Large intestine (tissue), 3 donors: ENCODE results near the gene SDK2. TPM values are rescaled to one million over a fixed set of nuclear protein-coding genes. Genes with fewer than 3 reads are reported as not detected.

Source experiments
- DNase-seq, 2 donors: peaks; one replicate each; pipeline versions ENCODE4 v3.0.0 to v3.0.0-alpha.2; 2013
- H3K27ac ChIP-seq: one replicate; pipeline ENCODE4 v1.5.1; 2013; ENCODE audit warnings: low read length
- H3K27me3 ChIP-seq: 2 replicates; pipeline ENCODE4 v1.6.1; 2013; ENCODE audit warnings: low read length; ENCODE audit not compliant: control insufficient read depth, insufficient read depth
- H3K36me3 ChIP-seq: 2 replicates; pipeline ENCODE4 v1.6.1; 2013; ENCODE audit warnings: low read length; ENCODE audit not compliant: control insufficient read depth, insufficient read depth
- H3K4me1 ChIP-seq: one replicate; pipeline ENCODE4 v1.6.1; 2013; ENCODE audit warnings: low read length; ENCODE audit not compliant: control insufficient read depth, insufficient read depth
- H3K4me3 ChIP-seq: one replicate; pipeline ENCODE4 v1.5.1; 2013; ENCODE audit warnings: low read length
- H3K9me3 ChIP-seq: one replicate; pipeline ENCODE4 v1.6.1; 2013; ENCODE audit warnings: mild to moderate bottlenecking, low read depth, low read length, moderate library complexity; ENCODE audit not compliant: control insufficient read depth
- WGBS: methylation state at CpG from one replicate; pipeline ENCODE4 v1.1.5; 2013; ENCODE audit warnings: low lambda C conversion rate; ENCODE audit not compliant: insufficient coverage; 5-methylcytosine and 5-hydroxymethylcytosine counted together
- polyA plus RNA-seq: library from polyadenylated mRNA; unstranded; fragments of 120-200 nt; gene quantifications from one replicate; pipeline ENCODE4 v1.2.1, GENCODE V29; 2013

Gene SDK2
- polyA plus RNA-seq, 1 donor: 0.94 TPM

DNA sequence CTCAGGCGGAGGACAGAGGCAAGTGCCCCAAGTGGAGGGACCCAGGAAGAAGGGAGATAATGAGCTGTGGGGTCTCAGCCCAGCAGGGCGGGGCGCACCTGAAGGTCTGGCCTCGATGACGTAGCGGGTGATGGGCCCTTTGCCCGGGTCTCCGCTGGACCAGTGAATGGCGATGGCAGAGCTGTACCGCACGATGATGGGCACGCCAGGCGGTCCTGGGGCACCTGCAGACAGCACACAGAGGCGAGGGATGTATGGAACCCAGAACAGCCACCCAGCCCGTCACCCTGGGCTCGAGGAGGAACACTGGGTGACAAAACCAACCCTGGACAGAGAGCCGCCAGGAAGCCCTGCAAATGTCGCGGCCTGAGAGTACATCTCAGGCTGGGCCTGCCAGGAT lies 286.3 kb downstream of the SDK2 start:
- H3K27ac ChIP-seq: peak overlapping the region; percentile 43
- no peaks in the 10 kb centered on the region for H3K36me3 ChIP-seq
- no CpG with 5 or more reads among the region's 19 CpGs for WGBS
- no peak overlapping the region for H3K4me3 ChIP-seq
- H3K4me1 ChIP-seq: peaks cover 3% of the 10 kb centered on the region
- H3K27me3 ChIP-seq: no peaks in the 10 kb centered on the region
- no peak for DNase-seq
- H3K9me3 ChIP-seq: no peaks in the 10 kb centered on the region

DNA sequence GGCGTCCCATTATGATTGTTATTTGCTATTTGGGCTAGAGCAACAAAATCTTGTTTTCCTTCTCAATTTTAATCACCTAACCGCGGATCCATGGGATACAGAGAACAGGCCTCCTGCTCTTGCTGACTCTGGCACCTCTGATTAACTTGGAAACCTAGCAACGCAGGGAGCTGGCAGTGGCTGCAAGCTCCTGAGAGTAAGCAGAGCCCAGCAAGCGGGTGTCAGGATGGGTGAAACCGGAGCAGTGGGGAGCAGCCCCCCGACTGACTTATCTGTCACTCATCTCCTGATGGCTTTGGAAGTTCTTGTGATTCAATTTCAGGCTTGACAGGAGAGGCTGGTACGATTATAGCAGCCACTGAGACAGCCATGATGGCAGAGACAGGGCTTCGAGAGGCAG lies 286.9 kb downstream of the SDK2 start:
- Histone ChIP-seq H3K4me3 (no peak overlapping the region), H3K36me3 (no peaks in the 10 kb centered on the region), H3K27ac (peak overlapping the region; percentile 43), H3K4me1 (peaks cover 3% of the 10 kb centered on the region), H3K9me3 (no peaks in the 10 kb centered on the region), H3K27me3 (no peaks in the 10 kb centered on the region)
- 83% methylated on average over 1 of the region's 9 CpGs for WGBS
- no peak for DNase-seq

GRCh38 chr17:73356561-73357170 lies 287.6 kb downstream of the SDK2 start:
- no CpG with 5 or more reads among the region's 8 CpGs for WGBS
- no peak for DNase-seq
- Histone ChIP-seq H3K36me3 (no peaks in the 10 kb centered on the region), H3K27ac (peak overlapping the region; percentile 43), H3K4me1 (peaks cover 3% of the 10 kb centered on the region), H3K27me3 (no peaks in the 10 kb centered on the region), H3K9me3 (no peaks in the 10 kb centered on the region), H3K4me3 (no peak overlapping the region)

GRCh38 chr17:73354423-73355284 lies 289.6 kb downstream of the SDK2 start:
- WGBS: no CpG with 5 or more reads among the region's 21 CpGs
- no peaks in the 10 kb centered on the region for H3K36me3 ChIP-seq
- no peak for DNase-seq
- H3K4me1 ChIP-seq: no peaks in the 10 kb centered on the region
- no peaks in the 10 kb centered on the region for H3K9me3 ChIP-seq
- H3K27me3 ChIP-seq: no peaks in the 10 kb centered on the region
- no peak overlapping the region for H3K4me3 ChIP-seq
- H3K27ac ChIP-seq: no peak overlapping the region

- Histone ChIP-seq H3K27ac (no peak overlapping the region), H3K9me3 (no peaks in the 10 kb centered on the region), H3K36me3 (no peaks in the 10 kb centered on the region), H3K4me3 (no peak overlapping the region), H3K4me1 (peaks cover 12% of the 10 kb centered on the region), H3K27me3 (no peaks in the 10 kb centered on the region)
- no peak for DNase-seq
- WGBS: no CpG with 5 or more reads among the region's 13 CpGs
Observed at GRCh38 chr17:73352261-73352660, 292.0 kb downstream of the SDK2 start.

- no peak overlapping the region for H3K27ac ChIP-seq
- no peak overlapping the region for H3K4me3 ChIP-seq
- WGBS: no CpG with 5 or more reads among the region's 3 CpGs
- H3K9me3 ChIP-seq: no peaks in the 10 kb centered on the region
- no peaks in the 10 kb centered on the region for H3K36me3 ChIP-seq
- no peaks in the 10 kb centered on the region for H3K27me3 ChIP-seq
- no peak for DNase-seq
- peaks cover 12% of the 10 kb centered on the region for H3K4me1 ChIP-seq
Observed at GRCh38 chr17:73351764-73352163, 292.5 kb downstream of the SDK2 start.

DNA sequence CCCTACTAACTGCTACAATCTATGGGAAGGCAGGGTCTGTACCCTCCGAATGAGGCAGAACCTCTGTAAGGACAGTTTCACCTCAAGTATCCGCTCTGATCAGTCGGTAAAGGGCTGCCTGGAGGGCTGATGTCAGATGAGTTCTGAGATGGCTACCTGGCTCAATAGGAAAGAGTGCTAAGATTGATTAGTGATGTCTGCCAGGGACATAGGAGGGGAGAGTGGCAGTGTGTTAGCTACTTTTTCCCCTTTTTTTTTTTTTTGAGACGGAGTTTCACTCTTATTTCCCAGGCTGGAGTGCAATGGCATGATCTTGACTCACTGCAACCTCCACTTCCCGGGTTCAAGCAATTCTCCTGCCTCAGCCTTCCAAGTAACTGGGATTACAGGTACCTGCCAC lies 293.4 kb downstream of the SDK2 start:
- Histone ChIP-seq H3K36me3 (no peaks in the 10 kb centered on the region), H3K4me1 (peaks cover 12% of the 10 kb centered on the region), H3K27me3 (no peaks in the 10 kb centered on the region), H3K9me3 (no peaks in the 10 kb centered on the region), H3K27ac (no peak overlapping the region), H3K4me3 (no peak overlapping the region)
- DNase-seq: no peak
- no CpG with 5 or more reads among the region's 5 CpGs for WGBS

DNA sequence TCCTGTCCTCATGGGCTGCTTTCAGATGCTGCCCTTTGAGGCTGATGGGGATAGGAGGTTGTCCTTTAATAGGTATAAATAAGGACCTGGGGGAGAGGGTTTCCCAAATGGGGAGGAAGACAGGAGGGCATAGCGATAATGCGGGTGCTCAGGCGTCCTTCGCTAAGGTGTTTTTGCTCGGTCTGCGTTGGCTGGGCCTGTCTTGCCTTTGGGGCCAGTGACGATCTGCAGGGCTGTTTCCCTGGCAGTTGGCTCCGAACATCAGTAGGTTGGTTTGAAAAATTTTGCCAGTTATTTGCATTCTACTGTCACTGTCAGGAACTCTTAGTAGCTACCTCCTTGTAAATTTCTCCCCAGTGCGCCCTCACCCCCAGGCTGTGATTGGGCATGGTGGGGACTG lies 294.6 kb downstream of the SDK2 start:
- Histone ChIP-seq H3K4me1 (peaks cover 12% of the 10 kb centered on the region), H3K36me3 (no peaks in the 10 kb centered on the region), H3K4me3 (no peak overlapping the region), H3K9me3 (no peaks in the 10 kb centered on the region), H3K27me3 (no peaks in the 10 kb centered on the region), H3K27ac (peak overlapping the region; percentile 47)
- DNase-seq: no peak
- no CpG with 5 or more reads among the region's 9 CpGs for WGBS

DNA sequence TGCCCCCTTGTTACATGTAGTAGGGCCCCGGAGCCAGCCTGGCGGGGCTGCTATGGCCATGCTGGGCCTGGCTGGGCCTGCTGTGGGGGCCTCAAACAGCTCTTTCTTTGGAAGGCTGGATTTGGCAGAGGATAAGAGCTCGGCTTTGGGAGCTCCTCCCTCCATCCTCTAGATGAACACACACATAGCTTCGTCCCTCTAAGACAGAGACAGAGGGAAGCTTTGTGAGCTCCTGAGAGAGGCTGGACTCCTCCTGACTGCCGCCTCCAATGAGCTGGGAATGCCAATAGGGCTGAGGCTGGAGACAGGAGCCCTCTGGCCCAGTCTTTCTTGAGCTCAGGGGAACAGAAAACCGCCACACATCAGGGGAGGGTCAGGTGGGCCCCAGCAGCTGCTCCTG lies 295.1 kb downstream of the SDK2 start:
- Histone ChIP-seq H3K4me3 (no peak overlapping the region), H3K27me3 (no peaks in the 10 kb centered on the region), H3K36me3 (no peaks in the 10 kb centered on the region), H3K27ac (peak overlapping the region; percentile 47), H3K4me1 (peaks cover 12% of the 10 kb centered on the region), H3K9me3 (no peaks in the 10 kb centered on the region)
- no peak for DNase-seq
- WGBS: no CpG with 5 or more reads among the region's 6 CpGs

- peak overlapping the region; percentile 47 for H3K27ac ChIP-seq
- H3K36me3 ChIP-seq: no peaks in the 10 kb centered on the region
- no CpG with 5 or more reads among the region's 4 CpGs for WGBS
- DNase-seq: no peak
- no peaks in the 10 kb centered on the region for H3K9me3 ChIP-seq
- peaks cover 12% of the 10 kb centered on the region for H3K4me1 ChIP-seq
- no peak overlapping the region for H3K4me3 ChIP-seq
- no peaks in the 10 kb centered on the region for H3K27me3 ChIP-seq
Observed at GRCh38 chr17:73348829-73349095, 295.5 kb downstream of the SDK2 start.
